OCI-LY3 (cell line): ENCODE measurements around the gene EDNRA.

Source experiments
- H2AFZ ChIP-seq: fragments of 200-600, 300-600 bp; shearing (Covaris generic); 2 replicates; pipeline ENCODE4 v1.6.0; 2014; ENCODE audit warnings: antibody characterized with exemption, low read depth, low read length
- H3K27ac ChIP-seq: fragments of 200-600, 300-600 bp; sonication (generic); 2 replicates; pipeline ENCODE4 v1.5.1; 2014; ENCODE audit warnings: mild to moderate bottlenecking, low read length, moderate library complexity, mixed read lengths
- H3K27me3 ChIP-seq: fragments of 200-600, 300-600 bp; sonication (generic); 2 replicates; pipeline ENCODE4 v1.6.1; 2014; ENCODE audit warnings: low read depth, low read length, mixed read lengths
- H3K36me3 ChIP-seq: fragments of 200-600, 300-600 bp; sonication (generic); replicated peaks from 2 replicates; pipeline ENCODE3; 2014; ENCODE audit warnings: low read depth, low read length, mixed read lengths
- H3K4me1 ChIP-seq: fragments of 300-600, 200-600 bp; sonication (generic); 2 replicates; pipeline ENCODE4 v1.6.1; 2014; ENCODE audit warnings: low read length, mixed read lengths
- H3K4me2 ChIP-seq: fragments of 200-600, 300-600 bp; sonication (generic); 2 replicates; pipeline ENCODE4 v1.6.1; 2014; ENCODE audit warnings: low read length, mixed read lengths
- H3K4me3 ChIP-seq: fragments of 300-600, 200-600 bp; sonication (generic); 2 replicates; pipeline ENCODE4 v1.5.1; 2014; ENCODE audit warnings: antibody characterized with exemption, mild to moderate bottlenecking, low read length, moderate library complexity
- H3K79me2 ChIP-seq: fragments of 300-600, 200-600 bp; shearing (Covaris generic); 2 replicates; pipeline ENCODE4 v1.6.1; 2014; ENCODE audit warnings: mild to moderate bottlenecking, low read length, mixed read lengths
- H3K9ac ChIP-seq: fragments of 300-600, 200-600 bp; shearing (Covaris generic); 2 replicates; pipeline ENCODE4 v1.6.0; 2014; ENCODE audit warnings: mild to moderate bottlenecking, low read length, moderate library complexity
- H3K9me3 ChIP-seq: fragments of 200-600, 300-600 bp; shearing (Covaris generic); 2 replicates; pipeline ENCODE4 v1.6.1; 2014; ENCODE audit warnings: low read length, mixed read lengths; ENCODE audit not compliant: insufficient read depth
- H4K20me1 ChIP-seq: fragments of 200-600, 300-600 bp; sonication (generic); 2 replicates; pipeline ENCODE4 v1.6.1; 2016; ENCODE audit warnings: low read length, mixed read lengths; ENCODE audit not compliant: insufficient read depth
- CTCF ChIP-seq: fragments of 200-600, 300-600 bp; sonication (generic); IDR thresholded peaks from 2 replicates; pipeline ENCODE4 v1.5.1; 2014; ENCODE audit warnings: antibody characterized with exemption, low read length, low read depth
- EZH2phosphoT487 ChIP-seq: fragments of 200-600 bp; shearing (Covaris generic); IDR thresholded peaks from 2 replicates; pipeline ENCODE4 v1.6.1; 2018; ENCODE audit warnings: antibody characterized with exemption, mixed run types, low read depth

The EDNRA gene

GRCh38 chr4:147586637-147587036 is 105.7 kb downstream of the EDNRA start:
- TF ChIP-seq CTCF (no peak), EZH2phosphoT487 (no peak)
- Histone ChIP-seq H3K4me3 (0 out of 2 replicates have a peak overlapping the region, but pooled peaks have one; percentile 4), H3K9me3 (0 out of 2 replicates have a peak, but pooled peaks cover 5% of the 10 kb centered on the region), H3K4me1 (peaks cover 22% of the 10 kb centered on the region), H4K20me1 (no peaks in the 10 kb centered on the region), H3K9ac (no peak overlapping the region), H3K4me2 (peak overlapping the region; percentile 52), H3K27me3 (0 out of 2 replicates have a peak, but pooled peaks cover 4% of the 10 kb centered on the region), H3K27ac (no peak overlapping the region), H3K79me2 (no peaks in the 10 kb centered on the region), H2AFZ (no peak overlapping the region), H3K36me3 (no peaks in the 10 kb centered on the region)

- 0 out of 2 replicates have a peak overlapping the region, but pooled peaks have one; percentile 4 for H3K4me3 ChIP-seq
Observed at GRCh38 chr4:147587041-147587440, 106.1 kb downstream of the EDNRA start.

GRCh38 chr4:147589586-147589985 is 108.7 kb downstream of the EDNRA start:
- Histone ChIP-seq H4K20me1 (no peaks in the 10 kb centered on the region), H3K27ac (no peak overlapping the region), H3K4me1 (peaks cover 22% of the 10 kb centered on the region), H3K79me2 (no peaks in the 10 kb centered on the region), H3K9ac (no peak overlapping the region), H3K9me3 (0 out of 2 replicates have a peak, but pooled peaks cover 5% of the 10 kb centered on the region), H3K36me3 (no peaks in the 10 kb centered on the region), H3K27me3 (0 out of 2 replicates have a peak, but pooled peaks cover 4% of the 10 kb centered on the region), H2AFZ (no peak overlapping the region), H3K4me3 (no peak overlapping the region), H3K4me2 (no peak overlapping the region)
- TF ChIP-seq EZH2phosphoT487 = no peak
- no peak for TF ChIP-seq CTCF

More at GRCh38 chr4:147587041-147587440, 106.1 kb downstream of the EDNRA start:
- Histone ChIP-seq H3K9ac (no peak overlapping the region), H3K4me1 (peaks cover 22% of the 10 kb centered on the region), H2AFZ (no peak overlapping the region), H3K27me3 (0 out of 2 replicates have a peak, but pooled peaks cover 4% of the 10 kb centered on the region), H4K20me1 (no peaks in the 10 kb centered on the region), H3K36me3 (no peaks in the 10 kb centered on the region), H3K79me2 (no peaks in the 10 kb centered on the region), H3K9me3 (0 out of 2 replicates have a peak, but pooled peaks cover 5% of the 10 kb centered on the region), H3K4me2 (peak overlapping the region; percentile 52), H3K27ac (no peak overlapping the region)
- no peak for TF ChIP-seq EZH2phosphoT487
- no peak for TF ChIP-seq CTCF

- Histone ChIP-seq H3K4me2 (peak overlapping the region; percentile 21), H4K20me1 (no peaks in the 10 kb centered on the region), H3K4me3 (no peak overlapping the region)
Observed at GRCh38 chr4:147590249-147590920, 109.5 kb downstream of the EDNRA start.

More at GRCh38 chr4:147590249-147590920, 109.5 kb downstream of the EDNRA start:
- H2AFZ ChIP-seq = no peak overlapping the region
- no peaks in the 10 kb centered on the region for H3K79me2 ChIP-seq
- H3K27ac ChIP-seq = no peak overlapping the region
- 0 out of 2 replicates have a peak, but pooled peaks cover 4% of the 10 kb centered on the region for H3K27me3 ChIP-seq
- 0 out of 2 replicates have a peak, but pooled peaks cover 2% of the 10 kb centered on the region for H3K9me3 ChIP-seq
- no peak overlapping the region for H3K9ac ChIP-seq
- peaks cover 22% of the 10 kb centered on the region for H3K4me1 ChIP-seq
- H3K36me3 ChIP-seq = no peaks in the 10 kb centered on the region
- peak; percentile 98 for TF ChIP-seq CTCF
- no peak for TF ChIP-seq EZH2phosphoT487
